ENCODE measurements around the gene TMEM207. TPM values are rescaled to one million over a fixed set of nuclear protein-coding genes. Genes with fewer than 3 reads are reported as not detected.

The TMEM207 gene
- total and polyA plus RNA-seq, 2 of the 8 experiments (the other 6 are each of a cell fraction or from before 2014, with no cell fraction given) = not detected

- TF ChIP-seq CHD7 (IDR thresholded peaks at IDR 0.05; ENCODE audit: insufficient replicate concordance, low read length) = no peak
Observed at GRCh38 chr3:190494907-190495306, 45.2 kb upstream of the TMEM207 start (continued).

All from H1 (cell line).